ENCODE results near the gene TAF5L. TPM values are rescaled to one million over a fixed set of nuclear protein-coding genes. Genes with fewer than 3 reads are reported as not detected.
"Not testable (repeated sequence)": the region's sequence is repeated elsewhere in the genome, so short reads cannot be mapped to it uniquely, and the experiment has no call there.

TAF5L gene
- total and polyA plus RNA-seq, 2 of the 4 experiments (the other 2 are of a cell fraction) = 17.9 to 18.6 TPM

- no peak overlapping the region for H3K9ac ChIP-seq (ENCODE audit: low read depth, low read length)
- CTCF ChIA-PET = interaction anchor here (2.3 kb wide), 1 partner anchor 38 kb away, joined by 7 read pairs; the partner anchor contains the start of gene ABCB10
- ATAC-seq (ENCODE audit: low read depth) = peak; percentile 83
Observed at GRCh38 chr1:229596925-229597699, 28.8 kb downstream of the TAF5L start.

GRCh38 chr1:229595876-229596275 lies 30.0 kb downstream of the TAF5L start:
- H3K27ac ChIP-seq (ENCODE audit: insufficient read depth, low read length); ATAC-seq (ENCODE audit: low read depth); H2BK5ac ChIP-seq (ENCODE audit: low read depth, low read length, poor library complexity, severe bottlenecking); H3K27me3 ChIP-seq (ENCODE audit: control insufficient read depth, insufficient read depth, low read length); DNase-seq; H2AFZ ChIP-seq (replicated peaks; ENCODE audit: low read length, poor library complexity); H3K14ac ChIP-seq (replicated peaks; ENCODE audit: low read depth, low read length); H3K9ac ChIP-seq (ENCODE audit: low read depth, low read length); intact Hi-C loops (cut with micrococcal nuclease); H4K91ac ChIP-seq (ENCODE audit: insufficient read depth, low read depth, low read length); H3K18ac ChIP-seq (ENCODE audit: low read depth, low read length); in situ Hi-C loops (cut with MboI; ENCODE audit: low sequenced_read_pairs); H3K56ac ChIP-seq (ENCODE audit: extremely low read depth, insufficient read depth, low read length); H4K8ac ChIP-seq (ENCODE audit: low read depth in 2 of 2, low read length in 2 of 2); H2BK120ac ChIP-seq (ENCODE audit: low read depth, low read length); H3K4ac ChIP-seq (ENCODE audit: low read depth, low read length); H4K5ac ChIP-seq (ENCODE audit: low read depth, low read length); H3K4me3 ChIP-seq (ENCODE audit: insufficient read depth, low read depth, low read length); dilution Hi-C loops (cut with HindIII; ENCODE audit: low sequenced_read_pairs, unreplicated experiment); H4K20me1 ChIP-seq (ENCODE audit: insufficient read depth, low read length); H2BK20ac ChIP-seq (ENCODE audit: low read depth, low read length); H2AK9ac ChIP-seq (replicated peaks; ENCODE audit: low read depth, low read length, poor library complexity); H3K9me3 ChIP-seq (ENCODE audit: control insufficient read depth, insufficient read depth, low read length); BruUV-seq (replicated peaks); H3K23ac ChIP-seq (ENCODE audit: low read depth, low read length); H2BK15ac ChIP-seq (ENCODE audit: low read depth, low read length); H3K4me2 ChIP-seq (ENCODE audit: low read depth, low read length): not testable (repeated sequence)
- Histone ChIP-seq H3K9me1 (ENCODE audit: insufficient read depth, low read length) (peaks cover 11% of the 10 kb centered on the region), H3K4me1 (ENCODE audit: control insufficient read depth, insufficient read depth, low read length) (peaks cover 10% of the 10 kb centered on the region), H3K79me1 (ENCODE audit: low read depth in 1 of 2, low read length in 2 of 2) (peaks cover 29 to 47% of the 10 kb centered on the region in 2 experiments), H2AK5ac (ENCODE audit: low read depth, low read length) (0 out of 2 replicates have a peak overlapping the region, but pooled peaks have one; percentile 31), H3K36me3 (ENCODE audit: control insufficient read depth, insufficient read depth, low read length) (peaks cover 17% of the 10 kb centered on the region)
- no CpG with 5 or more reads among the region's 7 CpGs for WGBS, 2 experiments (ENCODE audit: extremely low coverage in 2 of 2, insufficient read length in 1 of 2)
- CTCF ChIA-PET = interaction anchor here (0.5 to 2.3 kb wide), 2 partner anchors 37 to 81 kb away, joined by 3 to 7 read pairs; partner anchors contain the start of gene ABCB10
- POLR2A ChIA-PET (ENCODE audit: unreplicated experiment) = interaction anchor here (0.9 kb wide), 1 partner anchor 37 kb away, joined by 4 read pairs; the partner anchor contains the start of gene ABCB10

More at GRCh38 chr1:229596925-229597699, 28.8 kb downstream of the TAF5L start:
- peak; percentile 79 for TF ChIP-seq FOS (IDR thresholded peaks at IDR 0.05; ENCODE audit: low read depth, low read length)
- TF ChIP-seq, protein P1, sequence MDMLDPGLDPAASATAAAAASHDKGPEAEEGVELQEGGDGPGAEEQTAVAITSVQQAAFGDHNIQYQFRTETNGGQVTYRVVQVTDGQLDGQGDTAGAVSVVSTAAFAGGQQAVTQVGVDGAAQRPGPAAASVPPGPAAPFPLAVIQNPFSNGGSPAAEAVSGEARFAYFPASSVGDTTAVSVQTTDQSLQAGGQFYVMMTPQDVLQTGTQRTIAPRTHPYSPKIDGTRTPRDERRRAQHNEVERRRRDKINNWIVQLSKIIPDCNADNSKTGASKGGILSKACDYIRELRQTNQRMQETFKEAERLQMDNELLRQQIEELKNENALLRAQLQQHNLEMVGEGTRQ (IDR thresholded peaks at IDR 0.05; ENCODE audit: low read depth, low read length) = no peak
- H4K8ac ChIP-seq (ENCODE audit: low read depth in 2 of 2, low read length in 2 of 2) = 0 out of 4 replicates have a peak overlapping the region, but pooled peaks of 1 of the 2 experiments have one; percentile 26
- H3K27me3 ChIP-seq (ENCODE audit: control insufficient read depth, insufficient read depth, low read length) = no peaks in the 10 kb centered on the region
- peak overlapping the region; percentile 70 for H2AFZ ChIP-seq (replicated peaks; ENCODE audit: low read length, poor library complexity)
- H3K23ac ChIP-seq (ENCODE audit: low read depth, low read length) = peak overlapping the region; percentile 88; the same call in 1 of the 2 replicates
- peak overlapping the region; percentile 43 for H2BK5ac ChIP-seq (ENCODE audit: low read depth, low read length, poor library complexity, severe bottlenecking)
- H3K4me1 ChIP-seq (ENCODE audit: control insufficient read depth, insufficient read depth, low read length) = peaks cover 10% of the 10 kb centered on the region
- DNase-seq = peak; percentile 84
- H2BK120ac ChIP-seq (ENCODE audit: low read depth, low read length) = peak overlapping the region; percentile 11; the same call in 1 of the 2 replicates
- peaks cover 32 to 52% of the 10 kb centered on the region in 2 experiments for H3K79me1 ChIP-seq (ENCODE audit: low read depth in 1 of 2, low read length in 2 of 2)
- no peak overlapping the region for H4K91ac ChIP-seq (ENCODE audit: insufficient read depth, low read depth, low read length)
- H3K27ac ChIP-seq (ENCODE audit: insufficient read depth, low read length) = peak overlapping the region; percentile 57
- no peaks in the 10 kb centered on the region for H3K9me3 ChIP-seq (ENCODE audit: control insufficient read depth, insufficient read depth, low read length)
- H4K20me1 ChIP-seq (ENCODE audit: insufficient read depth, low read length) = peaks cover 9% of the 10 kb centered on the region
- 40% methylated on average over 1 of the region's 7 CpGs; no CpG with 5 or more reads in 1 of the 2 experiments for WGBS, 2 experiments (ENCODE audit: extremely low coverage in 2 of 2, insufficient read length in 1 of 2)
- H2AK5ac ChIP-seq (ENCODE audit: low read depth, low read length) = peak overlapping the region; percentile 54; the same call in 1 of the 2 replicates
- H4K5ac ChIP-seq (ENCODE audit: low read depth, low read length) = no peak overlapping the region
- H2BK20ac ChIP-seq (ENCODE audit: low read depth, low read length) = peak overlapping the region; percentile 78
- no peak overlapping the region; the same call in 1 of the 2 replicates for H3K14ac ChIP-seq (replicated peaks; ENCODE audit: low read depth, low read length)
- H3K36me3 ChIP-seq (ENCODE audit: control insufficient read depth, insufficient read depth, low read length) = peaks cover 23% of the 10 kb centered on the region
- H3K9me1 ChIP-seq (ENCODE audit: insufficient read depth, low read length) = peaks cover 11% of the 10 kb centered on the region
- H2AK9ac ChIP-seq (replicated peaks; ENCODE audit: low read depth, low read length, poor library complexity) = peak overlapping the region; percentile 11
- H3K56ac ChIP-seq (ENCODE audit: extremely low read depth, insufficient read depth, low read length) = no peak overlapping the region
- H2BK15ac ChIP-seq (ENCODE audit: low read depth, low read length) = no peak overlapping the region
- no peak overlapping the region for H3K4me2 ChIP-seq (ENCODE audit: low read depth, low read length)
- no peak overlapping the region for H3K18ac ChIP-seq (ENCODE audit: low read depth, low read length)
- dilution Hi-C loops (cut with HindIII; ENCODE audit: low sequenced_read_pairs, unreplicated experiment) = no loop called here
- intact Hi-C loops (cut with micrococcal nuclease) = no loop called here
- POLR2A ChIA-PET (ENCODE audit: unreplicated experiment) = no interaction called here
- no peak overlapping the region for H3K4me3 ChIP-seq (ENCODE audit: insufficient read depth, low read depth, low read length)
- BruUV-seq (replicated peaks) = no TSS peak
- H3K4ac ChIP-seq (ENCODE audit: low read depth, low read length) = peak overlapping the region; percentile 33
- in situ Hi-C loops (cut with MboI; ENCODE audit: low sequenced_read_pairs) = no loop called here
